GM18502 (cell line): ENCODE measurements around the gene ITPA.

Experiments used
- ATAC-seq: cut with Tn5 transposase; IDR thresholded peaks from one replicate; pipeline ENCODE4 v1.9.1; 2021; ENCODE audit warnings: mild to moderate bottlenecking; ENCODE audit not compliant: unreplicated experiment, poor library complexity

Gene ITPA

GRCh38 chr20:3224681-3225421 lies 15.6 kb downstream of the ITPA start:
- no peak for ATAC-seq

- no peak for ATAC-seq
Observed at GRCh38 chr20:3226093-3226492, 16.8 kb downstream of the ITPA start.

- ATAC-seq = no peak
Observed at GRCh38 chr20:3226864-3227263, 17.6 kb downstream of the ITPA start.

GRCh38 chr20:3227506-3227905 lies 18.2 kb downstream of the ITPA start:
- no peak for ATAC-seq

GRCh38 chr20:3227936-3228749 lies 18.8 kb downstream of the ITPA start:
- no peak for ATAC-seq

- ATAC-seq = no peak
Observed at GRCh38 chr20:3228750-3229032, 19.4 kb downstream of the ITPA start.

- no peak for ATAC-seq
Observed at GRCh38 chr20:3229158-3229557, 19.9 kb downstream of the ITPA start.

GRCh38 chr20:3229798-3230197 lies 20.5 kb downstream of the ITPA start:
- ATAC-seq = no peak

GRCh38 chr20:3231116-3231515 lies 21.8 kb downstream of the ITPA start:
- no peak for ATAC-seq

GRCh38 chr20:3231889-3232588 lies 22.7 kb downstream of the ITPA start:
- no peak for ATAC-seq

- no peak for ATAC-seq
Observed at GRCh38 chr20:3233131-3233990, 24.1 kb downstream of the ITPA start.

- ATAC-seq = no peak
Observed at GRCh38 chr20:3233991-3234498, 24.7 kb downstream of the ITPA start.

GRCh38 chr20:3235666-3236324 lies 26.5 kb downstream of the ITPA start:
- no peak for ATAC-seq

- no peak for ATAC-seq
Observed at GRCh38 chr20:3237011-3237957, 28.0 kb downstream of the ITPA start.

- no peak for ATAC-seq
Observed at GRCh38 chr20:3237958-3238615, 28.8 kb downstream of the ITPA start.

- ATAC-seq = peak; percentile 47
Observed at GRCh38 chr20:3238616-3239025, 29.3 kb downstream of the ITPA start.

- peak; percentile 63 for ATAC-seq
Observed at GRCh38 chr20:3239026-3239866, 29.9 kb downstream of the ITPA start, which contains the start of gene SLC4A11. Gene SLC4A11, minus strand, starts transcription at chr20:3239190. Its CDS starts 53 bp downstream, at chr20:3239137.
